OCI-M1 (cell line): Measurements from ENCODE around the gene PPP1R18.
"Not testable (repeated sequence)": the region's sequence is repeated elsewhere in the genome, so short reads cannot be mapped to it uniquely, and the experiment has no call there.

Experiments
- DNase-seq: peaks from one replicate; lab custom pipeline; 2025; lab: John Stamatoyannopoulos, UW

The PPP1R18 gene

GRCh38 chr6:30686009-30686907 lies at the start of gene PPP1R18:
TSS of gene PPP1R18 (minus strand) at chr6:30686645. CDS start at chr6:30686018, 627 bp downstream.
- peak; percentile 85 for DNase-seq

GRCh38 chr6:30735668-30736314 lies 49.3 kb upstream of the PPP1R18 start:
- DNase-seq = no peak

GRCh38 chr6:30732237-30732943 lies 45.9 kb upstream of the PPP1R18 start:
- no peak for DNase-seq

GRCh38 chr6:30730601-30731435 lies 44.4 kb upstream of the PPP1R18 start:
- no peak for DNase-seq

- no peak for DNase-seq
Observed at GRCh38 chr6:30727920-30728553, 41.6 kb upstream of the PPP1R18 start.

- no peak for DNase-seq
Observed at GRCh38 chr6:30726506-30727413, 40.3 kb upstream of the PPP1R18 start.

GRCh38 chr6:30725713-30726505 lies 39.5 kb upstream of the PPP1R18 start:
- no peak for DNase-seq

GRCh38 chr6:30724906-30725667 lies 38.6 kb upstream of the PPP1R18 start:
- no peak for DNase-seq

- DNase-seq = not testable (repeated sequence)
Observed at GRCh38 chr6:30723843-30724741, 37.6 kb upstream of the PPP1R18 start.

GRCh38 chr6:30723159-30723842 lies 36.9 kb upstream of the PPP1R18 start:
- DNase-seq = not testable (repeated sequence)

GRCh38 chr6:30722280-30723112 lies 36.1 kb upstream of the PPP1R18 start:
- DNase-seq = peak; percentile 94

- DNase-seq = not testable (repeated sequence)
Observed at GRCh38 chr6:30722025-30722279, 35.5 kb upstream of the PPP1R18 start.

- DNase-seq = peak; percentile 96
Observed at GRCh38 chr6:30721198-30722024, 35.0 kb upstream of the PPP1R18 start.

GRCh38 chr6:30720738-30721197 lies 34.3 kb upstream of the PPP1R18 start:
- DNase-seq = peak; percentile 84
